ENCODE results near the gene FMC1.

FMC1 gene

GRCh38 chr7:139393621-139394211 lies 52.6 kb downstream of the FMC1 start:
- H3K36me3 ChIP-seq (ENCODE audit: control insufficient read depth, insufficient read depth, low read length) = no peaks in the 10 kb centered on the region
- no peaks in the 10 kb centered on the region for H3K4me1 ChIP-seq (ENCODE audit: control insufficient read depth, insufficient read depth, low read length)

GRCh38 chr7:139394540-139394939 lies 53.4 kb downstream of the FMC1 start:
- H3K36me3 ChIP-seq (ENCODE audit: control insufficient read depth, insufficient read depth, low read length) = no peaks in the 10 kb centered on the region

More at GRCh38 chr7:139393621-139394211, 52.6 kb downstream of the FMC1 start:
- Histone ChIP-seq H3K27me3 (ENCODE audit: control insufficient read depth, insufficient read depth, low read length) (no peaks in the 10 kb centered on the region), H3K9ac (ENCODE audit: low read depth, low read length) (no peak overlapping the region), H3K9me3 (ENCODE audit: control insufficient read depth, insufficient read depth, low read length) (no peaks in the 10 kb centered on the region), H3K4me3 (ENCODE audit: low read depth, low read length) (no peak overlapping the region)

More at GRCh38 chr7:139394540-139394939, 53.4 kb downstream of the FMC1 start:
- no peaks in the 10 kb centered on the region for H3K9me3 ChIP-seq (ENCODE audit: control insufficient read depth, insufficient read depth, low read length)
- no peaks in the 10 kb centered on the region for H3K27me3 ChIP-seq (ENCODE audit: control insufficient read depth, insufficient read depth, low read length)
- no peak overlapping the region for H3K4me3 ChIP-seq (ENCODE audit: low read depth, low read length)
- H3K9ac ChIP-seq (ENCODE audit: low read depth, low read length) = no peak overlapping the region
- H3K4me1 ChIP-seq (ENCODE audit: control insufficient read depth, insufficient read depth, low read length) = no peaks in the 10 kb centered on the region
